K562 (cell line): ENCODE results near the gene SCARF2. TPM values are rescaled to one million over a fixed set of nuclear protein-coding genes. Genes with fewer than 3 reads are reported as not detected.

Experiments used
- AFF4 ChIP-seq: sonication (generic); formaldehyde crosslinking; IDR thresholded peaks from 2 replicates; pipeline ENCODE4 v1.8.0; 2023; ENCODE audit warnings: mild to moderate bottlenecking, missing genetic modification reagents
- ARID4B ChIP-seq: sonication (generic); formaldehyde crosslinking; IDR thresholded peaks from 2 replicates; pipeline ENCODE4 v1.8.0; 2022; ENCODE audit warnings: mild to moderate bottlenecking, missing genetic modification reagents
- CCNT2 ChIP-seq: IDR thresholded peaks from 2 replicates; pipeline ENCODE4 v1.6.1; 2011; ENCODE audit warnings: borderline replicate concordance, low read depth, mild to moderate bottlenecking, moderate library complexity, mixed read lengths, low read length; ENCODE audit not compliant: insufficient read length; ENCODE audit errors: extremely low read depth
- DACH1 ChIP-seq: fragments of 450-650 bp; IDR thresholded peaks from 2 replicates; pipeline ENCODE4 v1.6.1; 2018; ENCODE audit not compliant: partially characterized antibody
- KDM2B ChIP-seq: fragments of 250-450 bp; sonication (Bioruptor Pico); IDR thresholded peaks from 2 replicates; pipeline ENCODE4 v1.8.0; 2021; ENCODE audit warnings: mild to moderate bottlenecking, moderate library complexity
- NBN ChIP-seq: fragments of 450-650 bp; IDR thresholded peaks from 2 replicates; pipeline ENCODE4 v1.6.1; 2016; ENCODE audit warnings: low read depth, mild to moderate bottlenecking
- SIX5 ChIP-seq, 2 experiments: IDR thresholded peaks; 2 replicates each; pipeline ENCODE4 v1.6.1; 2011; ENCODE audit warnings: low read length in 2 of 2, borderline replicate concordance in 1 of 2, low read depth in 1 of 2, mild to moderate bottlenecking in 1 of 2, moderate library complexity in 1 of 2; ENCODE audit not compliant: insufficient read depth in 1 of 2
- ZBED1 ChIP-seq: IDR thresholded peaks from 2 replicates; pipeline ENCODE4 v1.6.1; 2014
- ZNF24 ChIP-seq: fragments of 450-650 bp; IDR thresholded peaks from 2 replicates; pipeline ENCODE4 v1.6.1; 2016
- ZNF384 ChIP-seq: IDR thresholded peaks from 2 replicates; pipeline ENCODE4 v1.6.1; 2012; ENCODE audit warnings: low read depth, low read length, improper control_type of control experiment
- polyA plus RNA-seq, 8 experiments: library from polyadenylated mRNA; depleted of rRNA in 4 of 8; stranded (reverse) in 5 of 8; unstranded in 3 of 8; fragments of >200 nt; fragmentation: Nextera tagmentation in 2 of 8; fragmentation: Illumina TruSeq in 1 of 8; extraction: Ambion mirVana in 2 of 8; extraction: Trizol in 1 of 8; gene quantifications; 2 replicates each; pipeline versions ENCODE4 v1.2.1 to v1.2.3, GENCODE V29; 2011 to 2014; ENCODE audit warnings: inconsistent platforms in 1 of 8, missing spikeins in 1 of 8
- total RNA-seq, 7 experiments: library from RNA; depleted of rRNA in 6 of 7; stranded (reverse); fragments of >200 nt in 6 of 7; fragmentation: Illumina TruSeq in 2 of 7; extraction: Trizol in 2 of 7; gene quantifications; 2 replicates each; pipeline versions ENCODE4 v1.2.1 to v1.2.3, GENCODE V29; 2011 to 2021; ENCODE audit warnings: low replicate concordance in 1 of 7
- TF ChIP-seq, protein P1 (sequence below), 2 experiments: IDR thresholded peaks; 2 replicates each; pipeline ENCODE4 v1.6.1; 2012; ENCODE audit warnings: improper control_type of control experiment in 2 of 2, low read depth in 2 of 2, low read length in 2 of 2, borderline replicate concordance in 1 of 2
- TF ChIP-seq, protein P2 (sequence below): fragments of 250-450 bp; sonication (Bioruptor Pico); IDR thresholded peaks from 2 replicates; pipeline ENCODE4 v1.9.0; 2021; ENCODE audit warnings: mild to moderate bottlenecking, inconsistent platforms

The SCARF2 gene
- total and polyA plus RNA-seq, 9 of the 15 experiments (the other 6 are each of a cell fraction or from before 2014, with no cell fraction given): 0.06 to 0.32 (median 0.21) TPM; not detected in 5

DNA sequence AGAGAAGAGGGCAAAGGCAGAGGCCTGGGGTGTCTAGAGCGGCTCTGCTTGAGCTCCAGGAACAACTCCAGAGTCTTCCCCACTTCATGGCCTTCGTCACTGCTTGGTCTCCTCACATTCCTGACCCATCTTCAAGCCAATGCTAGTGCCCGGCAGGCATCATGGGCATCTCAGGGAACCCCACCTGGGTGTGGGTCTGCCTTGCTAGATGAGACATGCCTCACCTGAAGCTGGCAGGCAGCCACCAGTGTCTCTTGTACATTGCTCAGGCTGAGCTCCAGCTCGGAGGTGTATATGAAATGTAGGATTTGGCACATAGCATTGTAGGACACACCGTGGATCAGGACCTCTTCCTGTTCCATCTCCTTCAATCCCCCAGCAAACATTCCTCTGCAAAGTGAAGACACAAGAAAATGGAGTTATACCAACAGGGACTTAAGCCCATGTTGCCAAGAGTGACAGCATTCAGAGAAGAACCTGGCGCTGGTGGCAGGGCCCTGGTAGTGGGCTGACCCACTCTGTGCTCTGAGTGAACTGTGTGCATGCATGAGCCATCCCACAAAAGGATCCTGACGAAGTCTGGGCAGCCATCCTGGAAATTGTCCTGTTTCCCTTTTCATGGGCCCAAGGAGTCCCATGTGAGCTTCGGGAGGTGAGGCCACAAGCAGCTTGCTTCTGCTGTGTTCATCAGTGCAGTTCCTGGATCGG, 33.7 kb upstream of the SCARF2 start (continued):
- TF ChIP-seq, protein P1, sequence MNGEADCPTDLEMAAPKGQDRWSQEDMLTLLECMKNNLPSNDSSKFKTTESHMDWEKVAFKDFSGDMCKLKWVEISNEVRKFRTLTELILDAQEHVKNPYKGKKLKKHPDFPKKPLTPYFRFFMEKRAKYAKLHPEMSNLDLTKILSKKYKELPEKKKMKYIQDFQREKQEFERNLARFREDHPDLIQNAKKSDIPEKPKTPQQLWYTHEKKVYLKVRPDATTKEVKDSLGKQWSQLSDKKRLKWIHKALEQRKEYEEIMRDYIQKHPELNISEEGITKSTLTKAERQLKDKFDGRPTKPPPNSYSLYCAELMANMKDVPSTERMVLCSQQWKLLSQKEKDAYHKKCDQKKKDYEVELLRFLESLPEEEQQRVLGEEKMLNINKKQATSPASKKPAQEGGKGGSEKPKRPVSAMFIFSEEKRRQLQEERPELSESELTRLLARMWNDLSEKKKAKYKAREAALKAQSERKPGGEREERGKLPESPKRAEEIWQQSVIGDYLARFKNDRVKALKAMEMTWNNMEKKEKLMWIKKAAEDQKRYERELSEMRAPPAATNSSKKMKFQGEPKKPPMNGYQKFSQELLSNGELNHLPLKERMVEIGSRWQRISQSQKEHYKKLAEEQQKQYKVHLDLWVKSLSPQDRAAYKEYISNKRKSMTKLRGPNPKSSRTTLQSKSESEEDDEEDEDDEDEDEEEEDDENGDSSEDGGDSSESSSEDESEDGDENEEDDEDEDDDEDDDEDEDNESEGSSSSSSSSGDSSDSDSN (IDR thresholded peaks at IDR 0.05; ENCODE audit: borderline replicate concordance in 1 of 2, low read depth in 2 of 2, low read length in 2 of 2): no peak
- TF ChIP-seq CCNT2 (no peak), SIX5 (IDR thresholded peaks at IDR 0.05; ENCODE audit: borderline replicate concordance in 1 of 2, insufficient read depth in 1 of 2, low read depth in 1 of 2, low read length in 2 of 2) (no peak), ZNF24 (no peak), ARID4B (no peak), DACH1 (no peak), ZNF384 (no peak), AFF4 (no peak), ZBED1 (0 out of 2 replicates have a peak, but pooled peaks have one; percentile 27), KDM2B (CRISPR knock-in tag) (peak; percentile 27; the same call in 1 of the 2 replicates), NBN (no peak)
- TF ChIP-seq, protein P2, sequence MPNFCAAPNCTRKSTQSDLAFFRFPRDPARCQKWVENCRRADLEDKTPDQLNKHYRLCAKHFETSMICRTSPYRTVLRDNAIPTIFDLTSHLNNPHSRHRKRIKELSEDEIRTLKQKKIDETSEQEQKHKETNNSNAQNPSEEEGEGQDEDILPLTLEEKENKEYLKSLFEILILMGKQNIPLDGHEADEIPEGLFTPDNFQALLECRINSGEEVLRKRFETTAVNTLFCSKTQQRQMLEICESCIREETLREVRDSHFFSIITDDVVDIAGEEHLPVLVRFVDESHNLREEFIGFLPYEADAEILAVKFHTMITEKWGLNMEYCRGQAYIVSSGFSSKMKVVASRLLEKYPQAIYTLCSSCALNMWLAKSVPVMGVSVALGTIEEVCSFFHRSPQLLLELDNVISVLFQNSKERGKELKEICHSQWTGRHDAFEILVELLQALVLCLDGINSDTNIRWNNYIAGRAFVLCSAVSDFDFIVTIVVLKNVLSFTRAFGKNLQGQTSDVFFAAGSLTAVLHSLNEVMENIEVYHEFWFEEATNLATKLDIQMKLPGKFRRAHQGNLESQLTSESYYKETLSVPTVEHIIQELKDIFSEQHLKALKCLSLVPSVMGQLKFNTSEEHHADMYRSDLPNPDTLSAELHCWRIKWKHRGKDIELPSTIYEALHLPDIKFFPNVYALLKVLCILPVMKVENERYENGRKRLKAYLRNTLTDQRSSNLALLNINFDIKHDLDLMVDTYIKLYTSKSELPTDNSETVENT (CRISPR knock-in tag): peak; percentile 71; the same call in 1 of the 2 replicates
